Measurements from ENCODE around the gene THAP7. TPM values are rescaled to one million over a fixed set of nuclear protein-coding genes. Genes with fewer than 3 reads are reported as not detected.

Gene THAP7
- total and polyA plus RNA-seq, 2 experiments from 2014 or later, result 21.8 to 25.9 TPM

DNA sequence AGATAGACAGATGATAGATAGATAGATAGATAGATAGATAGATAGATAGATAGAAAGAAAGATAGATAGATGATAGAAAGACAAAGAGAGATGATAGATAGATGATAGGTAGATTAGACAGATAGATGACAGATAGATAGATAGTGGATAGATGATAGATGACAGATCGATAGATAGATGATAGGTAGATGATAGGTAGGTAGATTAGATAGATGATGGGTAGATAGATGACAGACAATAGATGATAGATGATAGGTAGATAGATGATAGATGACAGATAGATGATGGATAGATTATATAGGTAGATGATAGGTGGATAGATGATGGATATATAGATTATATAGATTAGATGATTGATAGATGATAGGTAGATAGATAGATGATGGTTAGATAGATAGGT is 15.6 kb downstream of the THAP7 start (continued):
- TF ChIP-seq, protein P1, sequence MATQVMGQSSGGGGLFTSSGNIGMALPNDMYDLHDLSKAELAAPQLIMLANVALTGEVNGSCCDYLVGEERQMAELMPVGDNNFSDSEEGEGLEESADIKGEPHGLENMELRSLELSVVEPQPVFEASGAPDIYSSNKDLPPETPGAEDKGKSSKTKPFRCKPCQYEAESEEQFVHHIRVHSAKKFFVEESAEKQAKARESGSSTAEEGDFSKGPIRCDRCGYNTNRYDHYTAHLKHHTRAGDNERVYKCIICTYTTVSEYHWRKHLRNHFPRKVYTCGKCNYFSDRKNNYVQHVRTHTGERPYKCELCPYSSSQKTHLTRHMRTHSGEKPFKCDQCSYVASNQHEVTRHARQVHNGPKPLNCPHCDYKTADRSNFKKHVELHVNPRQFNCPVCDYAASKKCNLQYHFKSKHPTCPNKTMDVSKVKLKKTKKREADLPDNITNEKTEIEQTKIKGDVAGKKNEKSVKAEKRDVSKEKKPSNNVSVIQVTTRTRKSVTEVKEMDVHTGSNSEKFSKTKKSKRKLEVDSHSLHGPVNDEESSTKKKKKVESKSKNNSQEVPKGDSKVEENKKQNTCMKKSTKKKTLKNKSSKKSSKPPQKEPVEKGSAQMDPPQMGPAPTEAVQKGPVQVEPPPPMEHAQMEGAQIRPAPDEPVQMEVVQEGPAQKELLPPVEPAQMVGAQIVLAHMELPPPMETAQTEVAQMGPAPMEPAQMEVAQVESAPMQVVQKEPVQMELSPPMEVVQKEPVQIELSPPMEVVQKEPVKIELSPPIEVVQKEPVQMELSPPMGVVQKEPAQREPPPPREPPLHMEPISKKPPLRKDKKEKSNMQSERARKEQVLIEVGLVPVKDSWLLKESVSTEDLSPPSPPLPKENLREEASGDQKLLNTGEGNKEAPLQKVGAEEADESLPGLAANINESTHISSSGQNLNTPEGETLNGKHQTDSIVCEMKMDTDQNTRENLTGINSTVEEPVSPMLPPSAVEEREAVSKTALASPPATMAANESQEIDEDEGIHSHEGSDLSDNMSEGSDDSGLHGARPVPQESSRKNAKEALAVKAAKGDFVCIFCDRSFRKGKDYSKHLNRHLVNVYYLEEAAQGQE (IDR thresholded peaks at IDR 0.05; ENCODE audit: unreplicated experiment), result no peak
- TF ChIP-seq ZNF462 (CRISPR knock-in tag; IDR thresholded peaks at IDR 0.05), result no peak
- TF ChIP-seq JUNB (IDR thresholded peaks at IDR 0.05; ENCODE audit: unreplicated experiment), result no peak
- TF ChIP-seq CREB1 (CRISPR knock-in tag; IDR thresholded peaks at IDR 0.05; ENCODE audit: low read depth), result no peak
- no peak for TF ChIP-seq EZH2 (IDR thresholded peaks at IDR 0.05; ENCODE audit: low read depth, unreplicated experiment)
- TF ChIP-seq STAT1 (IDR thresholded peaks at IDR 0.05; ENCODE audit: unreplicated experiment), result no peak
- no peak for TF ChIP-seq EZH2phosphoT487 (IDR thresholded peaks at IDR 0.05; ENCODE audit: unreplicated experiment)
- no peak for TF ChIP-seq POLR2AphosphoS5 (IDR thresholded peaks at IDR 0.05; ENCODE audit: low read depth)
- no peak for TF ChIP-seq NANOG (IDR thresholded peaks at IDR 0.05; ENCODE audit: borderline replicate concordance)
